ENCODE measurements around the gene NDUFA5.
"Not testable (repeated sequence)": the region's sequence is repeated elsewhere in the genome, so short reads cannot be mapped to it uniquely, and the experiment has no call there.

NDUFA5 gene

DNA sequence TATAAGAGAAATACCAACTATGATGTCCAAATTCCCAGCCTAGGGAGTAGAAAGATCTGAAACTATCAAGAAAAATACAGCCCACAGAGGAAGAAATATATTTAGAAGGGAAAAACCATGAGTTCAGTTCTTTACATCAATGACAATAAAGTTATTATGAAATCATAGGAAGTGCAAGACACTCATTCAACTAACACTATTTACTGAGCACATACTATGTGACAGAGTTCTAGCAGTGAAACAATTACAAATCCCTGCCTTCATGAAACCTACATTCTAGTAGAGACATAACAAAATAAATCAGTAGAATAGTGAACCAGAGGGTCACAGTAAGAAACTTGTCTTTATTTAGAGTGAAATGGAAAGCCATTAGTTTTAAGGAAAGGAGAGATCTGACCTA is 2.1 kb downstream of the NDUFA5 start:
- no peak for DNase-seq

DNA sequence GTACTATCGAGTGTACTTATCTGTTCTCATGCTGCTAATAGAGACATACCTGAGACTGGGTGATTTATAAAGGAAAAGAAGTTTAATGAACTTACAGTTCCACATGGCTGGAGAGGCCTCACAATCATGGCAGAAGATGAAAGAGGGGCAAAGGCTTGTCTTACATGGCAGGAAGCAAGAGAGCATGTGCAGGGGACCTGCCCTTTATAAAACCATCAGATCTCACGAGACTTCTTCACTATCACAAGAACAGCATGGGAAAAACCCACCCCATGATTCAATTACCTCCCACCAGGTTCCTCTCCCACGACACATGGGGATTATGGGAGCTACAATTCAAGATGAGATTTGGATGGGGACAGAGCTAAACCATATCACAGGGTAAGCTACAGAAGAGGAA is 4.5 kb downstream of the NDUFA5 start:
- no peak for DNase-seq

DNA sequence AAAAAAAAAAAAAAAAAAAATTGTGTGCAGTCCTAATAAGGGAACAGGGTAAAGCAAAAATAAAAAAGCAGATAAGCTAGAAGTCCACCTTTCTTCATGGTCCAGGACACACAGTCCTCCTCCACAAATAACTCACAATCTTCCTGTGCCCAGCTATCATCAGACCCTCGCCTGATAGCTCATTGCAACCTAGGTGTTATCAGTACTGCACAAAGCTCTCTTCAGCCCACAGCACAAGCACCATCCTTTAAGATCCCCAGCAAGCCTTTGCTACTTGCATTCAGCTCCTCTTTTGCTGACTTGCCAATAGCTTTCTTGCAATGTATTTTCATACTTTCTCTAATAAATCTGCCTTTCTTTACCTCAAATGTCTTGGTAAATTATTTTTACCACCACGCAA is 5.0 kb downstream of the NDUFA5 start:
- DNase-seq, result no peak

DNA sequence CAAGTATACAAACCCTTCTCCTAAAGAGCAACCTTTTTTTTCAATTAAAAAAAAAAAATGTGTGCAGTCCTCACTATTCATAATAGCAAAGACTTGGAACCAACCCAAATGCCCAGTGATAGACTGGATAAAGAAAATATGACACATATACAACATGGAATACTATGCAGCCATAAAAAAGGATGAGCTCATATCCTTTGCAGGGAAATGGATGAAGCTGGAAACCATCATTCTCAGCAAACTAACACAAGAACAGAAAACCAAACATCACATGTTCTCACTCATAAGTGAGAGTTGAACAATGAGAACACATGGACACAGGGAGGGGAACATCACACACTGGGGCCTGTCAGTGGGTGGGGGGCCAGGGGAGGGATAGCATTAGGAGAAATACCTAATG is 5.5 kb downstream of the NDUFA5 start:
- not testable (repeated sequence) for DNase-seq

DNA sequence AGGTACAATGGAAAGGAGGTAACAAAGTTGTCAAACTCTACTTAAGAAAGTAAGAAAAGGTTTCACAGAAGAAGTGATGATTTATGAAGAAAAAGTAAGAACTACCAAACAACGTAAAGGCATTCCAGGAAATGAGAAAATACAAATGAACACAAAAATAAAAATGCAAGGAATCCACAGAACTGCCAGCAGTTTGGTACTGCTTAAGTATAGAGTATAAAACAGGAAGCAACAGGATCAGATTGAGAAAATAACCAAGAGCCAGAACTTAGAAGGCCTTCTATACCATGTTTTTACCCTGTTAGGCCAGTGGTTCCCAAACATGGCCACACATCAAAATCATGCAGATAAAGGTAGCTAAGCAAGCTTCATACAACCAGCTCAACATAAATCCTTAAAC is 9.2 kb downstream of the NDUFA5 start:
- no peak for DNase-seq

DNA sequence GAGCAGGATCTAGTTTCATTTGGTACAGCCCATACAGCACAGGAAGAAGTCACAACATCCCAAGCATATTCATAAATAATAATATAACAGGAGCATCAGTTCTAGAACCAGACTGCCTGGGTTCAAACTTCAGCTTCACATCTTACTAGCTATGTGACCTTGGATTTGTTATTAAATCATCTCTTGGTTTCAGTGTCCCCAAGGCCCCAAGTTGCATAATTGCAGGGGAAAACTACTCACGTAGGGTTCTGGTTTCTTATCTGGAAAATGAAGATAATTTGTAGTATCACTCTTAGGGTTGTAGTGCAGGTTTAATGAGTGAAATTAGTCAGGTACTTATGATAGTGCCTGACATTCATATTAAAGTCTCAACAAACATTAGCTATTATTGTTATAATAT is 17.7 kb downstream of the NDUFA5 start:
- no peak for DNase-seq

DNA sequence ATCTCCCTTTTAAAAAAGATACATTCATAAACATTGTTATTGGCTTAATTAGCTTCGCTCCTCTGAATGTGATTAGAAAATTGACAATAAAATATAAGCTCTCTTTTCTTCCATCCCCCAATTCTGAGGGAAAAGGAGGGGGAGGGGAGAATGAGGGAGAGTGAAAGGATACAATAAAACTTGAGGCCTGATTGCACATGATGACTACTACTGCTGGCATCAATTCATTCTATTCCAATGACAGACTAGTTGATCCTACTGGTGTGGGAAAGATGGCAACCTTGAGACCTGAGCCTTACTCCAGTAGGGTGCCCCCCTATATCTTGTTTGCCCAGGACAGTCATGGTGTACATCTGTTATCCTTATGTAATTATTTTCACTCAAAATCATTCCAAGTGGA is 18.7 kb downstream of the NDUFA5 start:
- no peak for DNase-seq

DNA sequence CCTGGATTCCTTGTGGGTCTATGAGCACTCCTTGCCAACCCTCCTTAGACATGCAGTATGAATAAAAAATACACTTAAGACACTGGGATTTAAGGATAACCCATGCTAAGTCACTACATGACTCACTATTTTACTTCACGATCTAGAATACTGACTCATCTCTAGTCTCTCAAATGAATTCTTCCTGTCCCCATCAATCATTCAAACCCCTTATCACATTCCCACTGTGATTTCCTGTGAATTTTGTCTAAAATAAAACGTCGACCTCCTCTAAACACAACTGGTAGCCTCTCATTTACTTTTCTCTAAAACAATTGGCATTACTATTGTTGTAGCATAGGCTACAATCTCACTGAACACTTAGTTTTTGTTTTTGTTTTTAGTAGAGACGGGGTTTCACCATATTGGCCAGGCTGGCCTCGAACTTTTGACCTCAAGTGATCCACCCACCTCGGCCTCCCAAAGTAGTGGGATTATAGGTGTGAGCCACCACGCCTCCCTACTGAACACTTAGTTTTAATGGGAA is 19.4 kb downstream of the NDUFA5 start:
- no peak for DNase-seq

DNA sequence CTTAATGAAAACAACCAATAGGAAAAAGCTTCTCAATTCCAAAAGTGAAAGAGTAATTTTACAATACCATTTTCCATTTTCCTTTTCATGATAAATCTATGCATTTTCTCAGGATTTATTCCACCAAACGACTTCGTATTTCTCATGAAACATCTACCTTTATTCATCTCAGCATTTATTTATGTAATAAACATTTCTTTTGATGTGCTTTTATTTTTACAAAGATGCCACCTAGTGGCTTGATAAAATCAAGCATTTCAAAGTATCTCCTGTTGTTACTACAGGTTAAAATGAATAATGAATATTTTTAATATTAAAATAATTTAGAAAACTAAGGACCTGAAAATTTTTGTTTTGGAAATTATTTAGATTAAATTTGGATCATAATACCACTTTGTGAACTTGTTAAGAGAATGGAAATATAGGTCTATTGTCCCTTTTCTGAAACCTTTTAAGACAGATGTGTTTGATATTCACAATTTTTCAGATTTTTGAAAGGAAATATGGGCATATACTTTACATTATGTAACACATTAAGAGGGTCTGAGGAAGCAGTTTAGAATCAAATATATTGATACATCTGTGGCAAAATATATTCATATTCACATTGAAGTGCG is 20.5 kb downstream of the NDUFA5 start:
- no peak for DNase-seq

DNA sequence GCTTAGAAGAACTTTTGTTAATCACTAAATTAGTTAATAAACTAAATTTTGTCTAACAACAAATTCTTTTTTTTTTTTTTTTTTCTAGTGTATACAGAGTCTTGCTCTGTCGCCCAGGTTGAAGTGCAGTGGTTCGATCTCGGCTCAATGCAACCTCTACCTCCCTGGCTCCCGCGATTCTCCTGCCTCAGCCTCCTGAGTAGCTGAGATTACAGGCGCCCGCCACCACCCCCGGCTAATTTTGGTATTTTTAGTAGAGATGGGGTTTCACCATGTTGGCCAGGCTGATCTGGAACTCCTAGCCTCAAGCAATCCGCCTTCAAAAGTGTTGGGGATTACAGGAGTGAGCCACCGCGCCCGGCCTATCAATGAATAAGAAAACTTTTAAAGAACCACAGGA is 22.1 kb downstream of the NDUFA5 start:
- no peak for DNase-seq

DNA sequence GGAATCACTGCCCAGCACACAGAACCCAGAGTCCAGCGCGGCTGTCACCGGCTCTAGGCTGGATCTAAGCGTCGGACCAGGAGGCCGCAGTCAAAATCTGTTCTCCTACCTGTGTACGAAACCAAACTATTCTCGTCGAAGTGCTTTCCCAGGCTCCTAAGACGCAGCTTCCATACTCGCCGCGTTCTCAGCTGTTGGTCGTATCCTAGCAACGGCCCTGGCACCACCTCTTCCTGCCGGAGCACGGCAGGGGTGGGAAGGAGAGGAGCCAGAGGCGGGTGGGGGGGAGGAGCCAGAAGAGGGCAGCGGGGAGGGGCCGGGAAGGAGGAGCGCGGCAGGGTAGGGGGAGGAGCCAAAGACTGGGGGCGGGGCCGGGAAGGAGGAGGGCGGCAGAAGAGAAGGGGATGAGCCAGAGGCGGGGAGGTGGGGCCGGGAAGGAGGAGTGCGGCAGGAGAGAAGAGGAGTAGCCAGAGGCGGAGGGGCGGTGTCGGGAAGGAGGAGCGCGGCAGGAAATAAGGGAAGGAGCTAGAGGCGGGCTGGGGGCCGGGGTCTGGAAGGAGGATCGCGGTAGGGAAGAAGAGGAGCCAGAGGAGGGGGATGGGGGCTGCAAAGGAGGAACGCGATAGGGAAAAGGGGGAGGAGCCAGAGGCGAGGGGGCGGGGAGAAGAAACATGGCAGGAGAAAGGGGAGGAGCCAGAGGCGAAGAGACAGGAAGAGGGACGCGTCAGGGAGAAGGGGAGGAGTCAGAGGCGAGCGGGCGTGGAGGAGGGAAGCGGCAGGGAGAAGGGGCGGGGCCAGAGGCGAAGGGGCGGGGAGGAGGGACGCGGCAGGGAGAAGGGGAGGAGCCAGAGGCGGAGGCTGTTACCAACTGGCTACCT is 23.0 kb downstream of the NDUFA5 start, which contains the start of gene IQUB:
Gene IQUB (minus strand): TSS at position 213 of the 878 bp plus-strand sequence. CDS start 22,255 bp downstream, outside the sequence.
- DNase-seq, result peak; percentile 74

DNA sequence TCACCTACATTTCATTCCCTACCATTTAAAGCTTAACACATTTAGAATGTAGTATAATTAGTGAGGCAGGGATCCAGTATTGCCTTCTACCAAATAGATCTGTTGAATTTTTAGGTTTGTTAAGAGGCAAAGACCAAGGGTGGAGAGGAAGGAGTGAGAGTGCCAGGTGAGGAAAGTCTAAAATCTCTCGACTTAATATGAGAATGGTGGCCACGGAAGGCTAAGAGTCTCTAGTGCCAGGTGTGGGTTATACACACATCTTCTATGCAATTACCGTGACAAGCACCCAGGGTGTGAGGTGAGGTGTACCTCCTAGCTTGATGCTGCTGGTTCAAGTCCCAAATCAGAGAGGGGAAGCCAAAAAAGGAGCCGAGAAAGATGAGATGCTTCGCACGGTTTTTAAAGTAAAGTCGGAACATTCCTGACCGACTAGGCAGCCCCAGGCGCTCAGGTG is 23.7 kb downstream of the NDUFA5 start:
- no peak for DNase-seq

DNA sequence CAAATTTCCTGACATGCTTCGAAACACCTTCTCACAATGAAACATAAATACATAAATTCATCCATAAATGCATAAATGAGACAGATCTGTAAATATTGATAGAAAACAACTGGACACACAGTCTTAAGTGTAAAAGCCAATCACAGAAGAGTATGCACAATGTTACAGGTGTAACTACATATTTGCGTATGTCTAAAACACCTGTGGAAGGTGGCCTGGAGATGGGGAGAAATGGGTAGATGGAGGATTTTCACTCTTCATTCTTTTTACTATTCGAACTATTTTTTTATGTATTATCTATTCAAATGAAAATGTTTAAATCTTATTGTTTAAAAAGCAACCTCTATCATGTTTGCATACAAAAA is 24.1 kb downstream of the NDUFA5 start:
- no peak for DNase-seq

DNA sequence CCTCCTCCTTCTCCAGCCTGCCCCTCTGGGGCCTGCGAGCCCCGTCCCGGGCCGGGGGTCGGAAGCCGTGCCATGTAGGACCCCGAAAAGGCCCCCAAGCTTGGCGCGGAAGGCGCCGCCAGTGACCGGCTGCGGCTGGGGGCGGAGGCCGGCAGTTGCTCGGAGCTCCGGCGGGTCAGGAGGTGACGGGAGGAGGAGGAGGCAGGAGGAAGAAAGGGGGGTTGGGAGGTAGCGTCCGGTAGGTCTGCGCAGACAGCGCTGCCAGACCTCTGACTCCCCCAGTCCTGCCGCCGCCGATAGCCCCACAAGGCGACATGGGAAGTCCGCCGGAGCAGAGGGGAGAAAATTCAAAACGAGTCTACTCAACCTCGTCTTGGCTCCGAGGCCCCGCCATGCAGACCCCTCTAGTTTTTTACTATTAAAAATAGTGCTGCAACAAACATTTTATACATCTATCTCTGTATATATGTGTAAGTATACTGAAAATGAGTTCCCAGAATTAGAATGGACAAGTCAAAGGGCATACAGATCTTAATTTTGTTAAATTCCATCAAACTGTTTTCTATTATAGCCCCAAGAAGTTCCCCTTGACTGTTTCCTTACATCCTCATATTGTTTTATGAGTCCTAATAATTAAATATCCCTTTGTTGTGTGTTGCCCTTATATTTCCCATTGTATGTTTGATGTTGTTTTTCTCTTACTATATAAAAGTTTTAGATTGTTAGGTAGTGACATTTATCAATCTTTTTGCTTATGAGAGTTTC is 24.6 kb downstream of the NDUFA5 start:
- DNase-seq, result not testable (repeated sequence)

DNA sequence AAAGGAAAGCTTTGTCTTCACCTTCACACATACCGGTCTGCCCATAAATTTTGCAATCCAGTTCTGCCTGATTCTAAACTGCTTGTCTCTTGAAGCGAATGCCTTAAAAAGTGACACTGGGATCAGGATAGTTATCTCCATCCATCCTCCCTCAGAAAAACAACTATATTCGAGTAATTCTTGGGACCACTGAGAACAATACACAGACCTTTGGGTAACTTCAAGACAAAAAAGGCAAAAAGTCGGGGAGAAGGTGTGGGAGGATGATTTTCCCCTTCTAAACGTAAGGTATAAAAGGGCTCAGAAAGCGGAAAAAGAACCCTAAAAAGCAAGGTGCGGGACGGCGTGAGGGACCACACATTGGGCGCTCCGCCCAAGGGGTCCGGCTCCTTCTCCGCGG is 25.3 kb downstream of the NDUFA5 start:
- DNase-seq, result not testable (repeated sequence)

DNA sequence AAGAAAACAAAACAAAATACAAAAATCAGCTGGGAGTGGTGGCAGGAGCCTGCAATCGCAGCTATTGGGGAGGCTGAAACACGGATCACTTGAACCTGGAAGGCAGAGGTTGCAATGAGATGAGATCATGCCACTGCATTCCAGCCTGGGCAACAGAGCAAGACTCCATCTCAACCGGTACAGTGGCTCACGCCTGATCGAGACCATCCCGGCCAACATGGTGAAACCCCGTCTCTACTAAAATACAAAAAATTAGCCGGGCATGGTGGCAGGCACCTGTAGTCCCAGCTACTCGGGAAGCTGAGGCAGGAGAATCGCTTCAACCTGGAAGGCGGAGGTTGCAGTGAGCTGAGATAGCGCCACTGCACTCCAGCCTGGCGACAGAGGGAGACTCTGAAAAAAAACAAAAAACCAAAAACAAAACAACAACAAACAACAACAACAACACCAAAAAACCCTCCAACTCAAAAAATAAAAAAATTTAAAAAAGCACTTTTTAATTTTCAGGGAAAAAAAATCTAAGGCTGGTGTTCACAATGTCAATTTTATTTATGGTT is 27.5 kb downstream of the NDUFA5 start:
- DNase-seq, result not testable (repeated sequence)

DNA sequence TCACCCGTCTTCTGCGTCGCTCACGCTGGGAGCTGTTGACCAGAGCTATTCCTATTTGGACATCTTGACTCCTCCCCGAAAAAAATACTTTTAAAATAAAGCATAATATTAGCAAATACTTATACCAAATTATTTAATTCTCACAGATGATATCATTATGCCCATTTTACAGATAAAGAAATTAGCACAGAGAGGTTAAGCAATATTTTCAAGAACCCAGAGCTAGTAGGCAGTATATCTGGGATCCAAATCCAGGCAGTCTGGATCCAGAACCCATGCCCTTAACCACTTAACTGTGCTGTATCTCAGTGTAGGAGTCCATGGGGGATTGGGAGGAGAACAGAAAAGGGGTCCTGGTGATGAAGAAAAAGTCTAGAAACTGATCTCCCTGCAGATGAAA is 29.4 kb downstream of the NDUFA5 start:
- DNase-seq, result no peak

DNA sequence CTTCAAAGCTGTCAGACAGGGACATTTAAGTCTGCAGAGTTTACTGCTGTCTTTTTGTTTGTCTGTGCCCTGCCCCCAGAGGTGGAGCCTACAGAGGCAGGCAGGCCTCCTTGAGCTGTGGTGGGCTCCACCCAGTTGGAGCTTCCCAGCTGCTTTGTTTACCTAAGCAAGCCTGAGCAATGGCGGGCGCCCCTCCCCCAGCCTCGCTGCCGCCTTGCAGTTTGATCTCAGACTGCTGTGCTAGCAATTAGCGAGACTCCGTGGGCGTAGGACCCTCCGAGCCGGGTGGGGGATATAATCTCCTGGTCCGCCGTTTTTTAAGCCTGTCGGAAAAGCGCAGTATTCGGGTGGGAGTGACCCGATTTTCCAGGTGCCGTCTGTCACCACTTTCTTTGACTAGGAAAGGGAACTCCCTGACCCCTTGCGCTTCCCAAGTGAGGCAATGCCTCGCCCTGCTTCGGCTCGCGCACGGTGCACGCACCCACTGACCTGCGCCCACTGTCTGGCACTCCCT is 29.8 kb downstream of the NDUFA5 start:
- not testable (repeated sequence) for DNase-seq

DNA sequence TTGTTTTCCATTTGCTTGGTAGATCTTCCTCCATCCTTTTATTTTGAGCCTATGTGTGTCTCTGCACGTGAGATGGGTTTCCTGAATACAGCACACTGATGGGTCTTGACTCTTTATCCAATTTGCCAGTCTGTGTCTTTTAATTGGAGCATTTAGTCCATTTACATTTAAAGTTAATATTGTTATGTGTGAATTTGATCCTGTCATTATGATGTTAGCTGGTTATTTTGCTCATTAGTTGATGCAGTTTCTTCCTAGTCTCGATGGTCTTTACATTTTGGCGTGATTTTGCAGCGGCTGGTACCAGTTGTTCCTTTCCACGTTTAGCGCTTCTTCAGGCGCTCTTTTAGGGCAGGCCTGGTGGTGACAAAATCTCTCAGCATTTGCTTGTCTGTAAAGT is 31.1 kb downstream of the NDUFA5 start:
- DNase-seq, result not testable (repeated sequence)

DNA sequence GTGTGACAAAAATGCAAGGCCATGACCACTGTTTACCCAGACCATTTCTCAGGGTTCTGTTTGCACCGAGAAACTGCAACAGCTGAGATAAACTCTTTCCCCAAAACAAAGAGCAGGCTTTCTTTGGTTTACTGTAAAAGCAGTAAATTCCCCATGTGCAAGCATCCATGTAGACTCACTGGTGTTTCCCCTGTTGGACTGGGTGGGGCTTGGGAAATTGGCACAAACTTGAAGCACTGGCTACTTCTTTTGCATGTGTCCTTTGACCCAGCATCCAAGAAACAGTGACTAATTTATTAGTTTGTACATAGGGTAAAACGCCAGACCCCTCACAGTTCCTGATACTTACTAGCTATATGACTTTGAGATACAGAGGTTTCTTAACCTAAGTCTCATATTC is 35.6 kb downstream of the NDUFA5 start:
- DNase-seq, result no peak

DNA sequence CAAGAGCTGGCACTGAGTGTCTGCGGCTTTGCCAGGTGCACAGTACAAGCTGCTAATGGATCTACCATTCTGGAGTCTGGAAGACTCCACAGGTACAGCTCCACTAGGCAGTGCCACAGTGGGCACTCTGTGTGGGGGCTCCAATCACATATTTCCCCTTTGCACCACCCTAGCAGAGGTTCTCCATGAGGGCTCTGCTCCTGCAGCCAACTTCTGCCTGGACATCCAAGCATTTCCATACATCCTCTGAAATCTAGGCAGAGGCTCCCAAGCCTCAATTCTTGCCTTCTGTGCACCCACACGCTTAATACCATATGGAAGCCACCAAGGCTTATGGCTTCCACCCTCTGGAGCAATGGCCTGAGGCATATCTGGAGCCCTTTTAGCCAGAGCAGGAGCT is 52.4 kb downstream of the NDUFA5 start:
- no peak for DNase-seq

DNA sequence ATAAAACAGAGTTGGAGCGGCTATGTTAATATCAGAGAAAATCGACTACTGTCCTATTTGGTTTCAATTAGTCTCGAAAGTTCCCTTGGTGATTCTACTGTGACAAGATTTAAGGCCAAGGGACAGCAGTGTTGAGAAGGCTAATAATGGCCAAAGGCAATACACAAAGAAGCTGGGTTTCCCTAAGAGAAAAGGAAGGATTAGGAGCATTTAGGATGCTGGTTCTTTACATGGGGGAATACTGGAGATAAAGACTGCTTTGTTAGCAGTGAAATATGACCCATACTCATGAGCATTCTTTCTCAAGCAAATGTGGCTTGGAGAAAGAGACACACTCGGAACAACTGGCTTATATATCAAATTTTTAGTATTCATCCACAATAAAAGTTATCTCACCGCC is 55.4 kb downstream of the NDUFA5 start:
- no peak for DNase-seq
